ENCODE data around the gene BPHL. TPM values are rescaled to one million over a fixed set of nuclear protein-coding genes. Genes with fewer than 3 reads are reported as not detected.
A peak's percentile ranks its signal among the peaks of the same experiment; 100 is the strongest.
"Not testable (repeated sequence)": the region's sequence is repeated elsewhere in the genome, so short reads cannot be mapped to it uniquely, and the experiment has no call there.

The BPHL gene
- total and polyA plus RNA-seq, 5 donors = 9.3 to 13.1 (median 10.4) TPM

- H3K4me1 ChIP-seq (ENCODE audit: control insufficient read depth, insufficient read depth, low read length); H3K27me3 ChIP-seq (ENCODE audit: control insufficient read depth, insufficient read depth); intact Hi-C loops (cut with DNase I); H3K9me3 ChIP-seq (ENCODE audit: control insufficient read depth, low read length): not testable (repeated sequence)
- peak overlapping the region; percentile 21 for H3K27ac ChIP-seq (ENCODE audit: low read length)
- ATAC-seq = peak; percentile 3 to 7
- WGBS = 9% methylated on average over 29 of the region's 32 CpGs
- peak overlapping the region; percentile 88 for H3K4me3 ChIP-seq (ENCODE audit: low read length)
- peak; percentile 29 to 72 (median 61) for DNase-seq
Measured at GRCh38 chr6:3156184-3157130, 37.9 kb downstream of the BPHL start.

DNA sequence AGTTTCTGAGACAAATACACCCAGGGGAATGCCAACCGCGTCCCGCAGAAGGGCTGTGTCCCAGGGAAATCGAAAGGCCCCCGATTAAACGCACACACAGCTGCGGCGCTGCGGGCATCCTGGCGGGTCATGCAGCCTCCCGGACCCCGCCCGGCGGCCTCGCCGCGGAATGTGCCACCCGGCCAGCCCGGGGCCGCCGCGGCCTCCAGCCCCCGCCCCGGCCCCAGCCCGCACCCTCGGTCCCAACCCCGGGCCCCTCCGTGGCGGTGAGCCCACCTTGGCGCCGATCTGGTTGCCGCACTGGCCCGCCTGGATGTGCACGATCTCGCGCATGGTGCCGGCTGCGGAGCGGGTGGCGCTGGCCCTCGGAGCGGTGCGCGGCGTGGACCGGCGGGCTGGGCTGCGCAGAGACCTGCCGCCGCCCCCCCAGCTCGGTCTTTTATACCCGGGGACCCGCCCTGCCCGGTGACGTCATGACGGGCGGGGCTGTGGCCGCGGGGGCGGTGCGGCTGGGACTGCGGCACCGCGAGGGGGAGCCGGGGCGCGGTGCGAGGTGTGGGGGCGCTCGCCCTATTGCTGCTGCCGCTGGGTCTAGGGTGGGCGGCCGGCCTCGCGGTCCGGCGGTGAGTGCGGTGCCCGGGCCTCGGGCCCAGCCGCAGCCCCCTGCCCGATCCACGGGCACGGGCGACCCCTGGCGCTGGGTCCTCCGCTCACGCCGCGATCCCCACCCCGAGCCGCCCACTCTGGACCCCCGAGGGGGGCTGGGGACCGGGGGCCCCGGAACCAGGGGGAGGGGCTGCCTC lies 38.8 kb downstream of the BPHL start, which contains the start of gene TUBB2A:
Gene TUBB2A (minus strand): TSS at position 414 of the 803 bp plus-strand sequence. CDS start 81 bp downstream, at position 333.
- under 1% methylated on average over 95 of the region's 95 CpGs for WGBS
- intact Hi-C loops (cut with DNase I) = no loop called here

DNA sequence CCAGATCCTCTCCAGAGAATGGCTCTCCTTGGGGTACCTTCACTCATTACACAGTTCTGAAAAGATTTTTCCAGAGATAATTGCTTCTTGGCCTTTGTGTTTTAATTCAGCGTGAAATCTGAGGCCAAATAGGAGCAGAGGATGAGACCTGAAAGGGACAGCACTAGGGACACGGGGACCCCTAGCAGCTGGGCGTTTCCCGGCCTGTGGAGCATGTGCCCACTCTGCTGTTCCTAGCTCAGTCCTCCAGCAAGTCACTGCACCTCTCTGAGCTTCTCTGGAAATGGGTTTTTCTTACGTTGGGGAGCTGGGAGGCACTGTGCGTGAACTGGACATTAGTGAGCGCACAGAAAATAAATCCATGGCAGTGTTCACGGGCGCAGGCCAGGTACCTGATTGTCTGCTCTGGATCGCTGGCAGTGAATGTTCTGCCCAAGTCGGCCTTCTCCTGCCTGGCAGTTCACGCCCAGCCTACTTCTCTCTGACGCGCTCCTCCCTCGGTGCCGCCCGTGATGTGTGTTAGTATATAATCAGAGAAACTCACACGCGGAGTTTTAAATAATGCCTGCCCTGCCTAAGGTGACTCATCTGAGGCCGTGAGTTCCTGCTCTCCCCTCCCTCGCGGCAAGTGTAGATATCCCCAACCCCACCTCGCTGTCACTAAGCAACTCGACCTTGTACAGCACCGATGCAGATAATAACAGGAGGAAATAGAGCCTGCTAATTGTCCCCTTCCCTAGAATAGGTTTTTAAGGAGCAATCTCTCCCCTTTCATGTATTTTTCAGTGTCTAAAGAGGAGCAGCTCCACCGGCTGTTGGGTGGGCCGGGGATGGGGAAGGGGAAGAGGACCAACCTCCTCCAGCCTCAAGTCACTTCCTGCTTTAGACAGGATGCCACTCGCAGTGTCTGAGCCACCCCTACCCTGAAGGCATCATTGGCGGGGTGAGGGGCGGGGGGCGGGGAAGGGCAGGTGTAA lies 41.6 kb downstream of the BPHL start:
- Histone ChIP-seq H3K27me3 (ENCODE audit: control insufficient read depth, insufficient read depth) (no peaks in the 10 kb centered on the region), H3K4me3 (ENCODE audit: low read length) (no peak overlapping the region), H3K9me3 (ENCODE audit: control insufficient read depth, low read length) (no peaks in the 10 kb centered on the region), H3K4me1 (ENCODE audit: control insufficient read depth, insufficient read depth, low read length) (no peaks in the 10 kb centered on the region), H3K27ac (ENCODE audit: low read length) (peak overlapping the region; percentile 1)
- 68% methylated on average over 31 of the region's 31 CpGs for WGBS
- DNase-seq (peak; percentile 54 to 72 (median 60)), ATAC-seq (peak in 1 of 2 donors; percentile 41)
- intact Hi-C loops (cut with DNase I) = loop anchor here in 1 of 4 donors (5.0 kb wide), 1 partner anchor 72 kb away; no protein-coding TSS in a partner anchor

More for the DNA sequence above, 38.8 kb downstream of the BPHL start, which contains the start of gene TUBB2A:
- H3K9me3 ChIP-seq (ENCODE audit: control insufficient read depth, low read length) = no peaks in the 10 kb centered on the region
- DNase-seq = peak; percentile 87 to 96 (median 95)
- no peaks in the 10 kb centered on the region for H3K4me1 ChIP-seq (ENCODE audit: control insufficient read depth, insufficient read depth, low read length)
- H3K27me3 ChIP-seq (ENCODE audit: control insufficient read depth, insufficient read depth) = no peaks in the 10 kb centered on the region
- H3K27ac ChIP-seq (ENCODE audit: low read length) = peak within 1 kb of the TSS; percentile 83
- H3K4me3 ChIP-seq (ENCODE audit: low read length) = peak within 1 kb of the TSS; percentile 88
- ATAC-seq = peak; percentile 89 to 94

GRCh38 chr6:3162067-3162497 lies 43.6 kb downstream of the BPHL start:
- Histone ChIP-seq H3K9me3 (ENCODE audit: control insufficient read depth, low read length) (no peaks in the 10 kb centered on the region), H3K4me1 (ENCODE audit: control insufficient read depth, insufficient read depth, low read length) (no peaks in the 10 kb centered on the region), H3K4me3 (ENCODE audit: low read length) (peak overlapping the region; percentile 51), H3K27me3 (ENCODE audit: control insufficient read depth, insufficient read depth) (no peaks in the 10 kb centered on the region), H3K27ac (ENCODE audit: low read length) (no peak overlapping the region)
- WGBS = 62% methylated on average over 7 of the region's 7 CpGs
- intact Hi-C loops (cut with DNase I) = loop anchor here in 1 of 4 donors (5.0 kb wide), 1 partner anchor 70 kb away; no protein-coding TSS in a partner anchor
- DNase-seq (no peak), ATAC-seq (no peak)

- WGBS = under 1% methylated on average over 73 of the region's 74 CpGs
- Histone ChIP-seq H3K4me3 (ENCODE audit: low read length) (peak overlapping the region; percentile 51), H3K9me3 (ENCODE audit: control insufficient read depth, low read length) (no peaks in the 10 kb centered on the region), H3K27me3 (ENCODE audit: control insufficient read depth, insufficient read depth) (no peaks in the 10 kb centered on the region), H3K27ac (ENCODE audit: low read length) (peak overlapping the region; percentile 78), H3K4me1 (ENCODE audit: control insufficient read depth, insufficient read depth, low read length) (no peaks in the 10 kb centered on the region)
- intact Hi-C loops (cut with DNase I) = loop anchor here in 1 of 4 donors (5.0 kb wide), 1 partner anchor 70 kb away; no protein-coding TSS in a partner anchor
- DNase-seq = peak; percentile 75 to 90 (median 90)
- ATAC-seq = peak; percentile 83 to 88
Measured at GRCh38 chr6:3162565-3163247, 44.2 kb downstream of the BPHL start.

- 13% methylated on average over 13 of the region's 13 CpGs for WGBS
- no peak for ATAC-seq
- Histone ChIP-seq H3K27ac (ENCODE audit: low read length) (peak overlapping the region; percentile 24), H3K4me3 (ENCODE audit: low read length) (peak overlapping the region; percentile 51), H3K27me3 (ENCODE audit: control insufficient read depth, insufficient read depth) (no peaks in the 10 kb centered on the region), H3K9me3 (ENCODE audit: control insufficient read depth, low read length) (no peaks in the 10 kb centered on the region), H3K4me1 (ENCODE audit: control insufficient read depth, insufficient read depth, low read length) (no peaks in the 10 kb centered on the region)
- DNase-seq = peak in 1 of 3 donors; percentile 79
- intact Hi-C loops (cut with DNase I) = loop anchor here in 1 of 4 donors (5.0 kb wide), 1 partner anchor 69 kb away; no protein-coding TSS in a partner anchor
Measured at GRCh38 chr6:3163248-3163594, 44.7 kb downstream of the BPHL start.

DNA sequence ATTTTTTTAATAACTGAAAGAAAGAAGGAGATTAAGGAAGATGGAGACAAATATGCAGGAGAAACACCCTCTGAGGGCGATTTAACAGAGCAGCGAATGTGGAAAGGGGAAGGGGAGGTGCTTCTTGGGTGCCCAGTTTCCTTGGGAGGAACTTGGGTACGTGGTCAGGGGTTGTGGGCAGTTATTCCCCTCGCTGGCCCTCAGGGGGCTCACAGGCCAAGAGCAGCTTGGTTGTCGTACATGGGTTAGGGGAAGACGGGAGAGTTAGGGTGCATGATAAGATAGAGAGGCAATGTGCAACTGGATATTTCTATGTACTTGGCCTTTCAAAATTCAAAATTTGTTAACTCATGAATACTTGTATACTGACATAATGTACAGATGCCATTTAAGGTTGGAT lies 45.9 kb downstream of the BPHL start:
- no peak for ATAC-seq
- WGBS = 92% methylated on average over 6 of the region's 6 CpGs

DNA sequence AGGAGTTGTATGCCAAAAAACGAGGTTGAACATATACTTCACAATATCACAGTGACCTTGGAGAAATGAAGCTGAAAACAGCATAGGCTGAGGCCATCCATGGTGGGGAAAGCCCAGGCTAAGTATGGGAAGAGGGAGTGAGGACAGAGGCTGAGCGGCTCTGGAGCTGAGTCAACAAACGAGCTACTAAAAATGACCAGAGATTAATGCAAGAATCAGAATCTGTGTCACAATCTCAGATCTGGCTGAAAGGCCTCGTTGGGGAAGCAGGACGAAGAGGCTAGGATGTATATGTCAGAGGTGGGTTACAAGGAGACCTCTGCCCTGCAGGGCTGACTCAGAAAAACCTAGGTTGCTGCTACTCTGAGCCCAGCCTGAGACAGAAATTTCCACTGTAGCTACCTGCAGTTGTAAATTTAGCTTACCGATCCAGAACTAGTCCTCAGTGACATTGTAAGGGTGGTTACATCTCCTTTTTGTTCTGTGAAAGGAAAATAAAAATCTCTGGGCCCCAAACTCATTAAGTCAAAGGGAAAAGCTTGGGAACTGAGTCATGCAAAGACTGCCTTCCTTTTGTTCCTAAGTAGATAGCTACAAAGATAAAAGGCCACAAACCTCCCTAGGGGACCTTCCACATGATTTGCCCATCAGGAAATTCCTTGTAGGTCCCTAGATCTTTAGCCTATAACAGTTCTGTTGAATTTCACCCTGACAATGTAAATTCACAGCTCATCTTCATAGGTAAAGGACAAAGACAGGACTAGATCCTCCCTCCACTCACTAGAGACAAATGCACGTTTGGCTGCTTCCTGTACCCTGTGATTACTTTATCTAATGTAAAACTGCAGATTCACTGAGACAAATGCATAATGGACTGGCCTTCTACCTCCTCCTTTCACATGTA lies 47.4 kb downstream of the BPHL start:
- H3K4me1 ChIP-seq (ENCODE audit: control insufficient read depth, insufficient read depth, low read length) = no peaks in the 10 kb centered on the region
- peak overlapping the region; percentile 73 for H3K27ac ChIP-seq (ENCODE audit: low read length)
- peak in 1 of 2 donors; percentile 23 for ATAC-seq
- H3K27me3 ChIP-seq (ENCODE audit: control insufficient read depth, insufficient read depth) = no peaks in the 10 kb centered on the region
- no peaks in the 10 kb centered on the region for H3K9me3 ChIP-seq (ENCODE audit: control insufficient read depth, low read length)
- 54% methylated on average over 7 of the region's 7 CpGs for WGBS
- intact Hi-C loops (cut with DNase I) = no loop called here
- H3K4me3 ChIP-seq (ENCODE audit: low read length) = no peak overlapping the region
- DNase-seq = no peak

More for the DNA sequence above, 45.9 kb downstream of the BPHL start:
- Histone ChIP-seq H3K9me3 (ENCODE audit: control insufficient read depth, low read length) (no peaks in the 10 kb centered on the region), H3K27ac (ENCODE audit: low read length) (no peak overlapping the region), H3K4me3 (ENCODE audit: low read length) (no peak overlapping the region), H3K4me1 (ENCODE audit: control insufficient read depth, insufficient read depth, low read length) (no peaks in the 10 kb centered on the region), H3K27me3 (ENCODE audit: control insufficient read depth, insufficient read depth) (no peaks in the 10 kb centered on the region)
- intact Hi-C loops (cut with DNase I) = loop anchor here in 1 of 4 donors (5.0 kb wide), 1 partner anchor 68 kb away; no protein-coding TSS in a partner anchor
- DNase-seq = no peak

All from right cardiac atrium (tissue), 5 donors.